Ishikawa (cell line): ENCODE results near the gene SKOR1.

Experiments used
- CEBPB ChIP-seq: IDR thresholded peaks from 2 replicates; pipeline ENCODE4 v1.6.1; 2012
- CREB1 ChIP-seq: IDR thresholded peaks from 2 replicates; pipeline ENCODE4 v1.6.1; 2012; ENCODE audit warnings: low read depth
- EGR1 ChIP-seq: IDR thresholded peaks from 2 replicates; pipeline ENCODE4 v1.6.1; 2012
- EP300 ChIP-seq: IDR thresholded peaks from 2 replicates; pipeline ENCODE4 v1.6.1; 2012; ENCODE audit warnings: borderline replicate concordance
- FOXM1 ChIP-seq: IDR thresholded peaks from 2 replicates; pipeline ENCODE4 v1.6.1; 2012; ENCODE audit warnings: low read depth, borderline replicate concordance
- NFIC ChIP-seq: IDR thresholded peaks from 2 replicates; pipeline ENCODE4 v1.6.1; 2012
- RAD21 ChIP-seq: IDR thresholded peaks from 2 replicates; pipeline ENCODE4 v1.6.1; 2012; ENCODE audit warnings: low read depth
- REST ChIP-seq: IDR thresholded peaks from 2 replicates; pipeline ENCODE4 v1.6.1; 2012; ENCODE audit warnings: low read depth, mild to moderate bottlenecking
- TAF1 ChIP-seq: IDR thresholded peaks from 2 replicates; pipeline ENCODE4 v1.6.1; 2012; ENCODE audit warnings: low read depth, mild to moderate bottlenecking
- TCF12 ChIP-seq: IDR thresholded peaks from 2 replicates; pipeline ENCODE4 v1.6.1; 2012; ENCODE audit warnings: low read depth
- TEAD4 ChIP-seq: IDR thresholded peaks from 2 replicates; pipeline ENCODE4 v1.6.1; 2012
- YY1 ChIP-seq: IDR thresholded peaks from 2 replicates; pipeline ENCODE4 v1.6.1; 2012; ENCODE audit warnings: low read depth
- ZBTB7A ChIP-seq: IDR thresholded peaks from 2 replicates; pipeline ENCODE4 v1.6.1; 2012; ENCODE audit warnings: low read depth
- TF ChIP-seq, protein P1 (sequence below): IDR thresholded peaks from 2 replicates; pipeline ENCODE4 v1.6.1; 2012
- TF ChIP-seq, protein P2 (sequence below): IDR thresholded peaks from 2 replicates; pipeline ENCODE4 v1.6.1; 2012

SKOR1 gene

DNA sequence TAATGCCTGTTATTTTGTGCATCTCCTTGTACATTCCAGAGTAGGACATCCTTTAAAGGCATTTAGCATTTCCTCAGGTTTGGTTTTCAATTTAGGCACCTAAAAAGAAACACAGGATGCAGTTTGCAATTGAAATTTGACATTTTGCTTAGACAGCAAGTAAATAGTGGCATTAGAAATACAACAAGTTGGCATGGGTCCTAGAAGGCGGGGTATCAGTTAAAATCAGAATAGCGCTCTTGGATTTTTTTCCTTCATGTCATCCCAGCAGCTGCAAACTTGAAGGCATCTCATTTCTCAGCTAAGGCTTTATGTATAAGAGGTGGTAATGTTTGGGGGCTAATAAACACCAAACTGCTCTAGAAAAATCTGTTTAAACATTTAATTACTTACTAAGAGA is 47.5 kb upstream of the SKOR1 start:
- no peak for TF ChIP-seq TAF1
- TF ChIP-seq REST, result no peak
- TF ChIP-seq, protein P1, sequence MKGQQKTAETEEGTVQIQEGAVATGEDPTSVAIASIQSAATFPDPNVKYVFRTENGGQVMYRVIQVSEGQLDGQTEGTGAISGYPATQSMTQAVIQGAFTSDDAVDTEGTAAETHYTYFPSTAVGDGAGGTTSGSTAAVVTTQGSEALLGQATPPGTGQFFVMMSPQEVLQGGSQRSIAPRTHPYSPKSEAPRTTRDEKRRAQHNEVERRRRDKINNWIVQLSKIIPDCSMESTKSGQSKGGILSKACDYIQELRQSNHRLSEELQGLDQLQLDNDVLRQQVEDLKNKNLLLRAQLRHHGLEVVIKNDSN, result no peak
- TF ChIP-seq EP300, result no peak
- no peak for TF ChIP-seq TCF12

DNA sequence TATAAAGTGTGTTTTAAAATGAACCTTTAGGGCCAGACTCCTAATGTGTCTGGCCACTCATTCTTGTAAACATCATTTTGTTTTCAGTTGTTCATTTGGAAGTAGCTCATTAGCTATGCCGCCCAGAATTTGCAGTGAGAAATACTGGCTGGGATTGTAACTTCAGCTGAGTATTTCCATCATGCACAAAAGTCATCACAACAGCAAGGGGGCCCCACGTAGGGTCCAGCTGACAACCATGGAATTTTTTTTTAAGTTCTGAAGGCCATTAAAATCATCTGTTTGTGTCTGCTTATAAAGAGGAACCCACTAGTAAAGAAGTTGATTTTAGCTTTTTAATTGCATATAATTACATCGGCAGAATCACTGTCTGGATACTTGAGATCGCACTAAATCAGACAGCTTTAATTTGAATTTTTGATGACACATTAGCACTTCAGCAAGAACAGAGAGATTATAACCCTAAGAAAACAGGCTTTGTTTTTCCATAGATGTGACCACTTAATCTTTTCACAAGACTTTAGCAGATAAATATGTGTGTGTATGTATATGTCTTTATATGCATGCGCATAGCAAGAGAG is 46.3 kb upstream of the SKOR1 start:
- no peak for TF ChIP-seq TCF12

DNA sequence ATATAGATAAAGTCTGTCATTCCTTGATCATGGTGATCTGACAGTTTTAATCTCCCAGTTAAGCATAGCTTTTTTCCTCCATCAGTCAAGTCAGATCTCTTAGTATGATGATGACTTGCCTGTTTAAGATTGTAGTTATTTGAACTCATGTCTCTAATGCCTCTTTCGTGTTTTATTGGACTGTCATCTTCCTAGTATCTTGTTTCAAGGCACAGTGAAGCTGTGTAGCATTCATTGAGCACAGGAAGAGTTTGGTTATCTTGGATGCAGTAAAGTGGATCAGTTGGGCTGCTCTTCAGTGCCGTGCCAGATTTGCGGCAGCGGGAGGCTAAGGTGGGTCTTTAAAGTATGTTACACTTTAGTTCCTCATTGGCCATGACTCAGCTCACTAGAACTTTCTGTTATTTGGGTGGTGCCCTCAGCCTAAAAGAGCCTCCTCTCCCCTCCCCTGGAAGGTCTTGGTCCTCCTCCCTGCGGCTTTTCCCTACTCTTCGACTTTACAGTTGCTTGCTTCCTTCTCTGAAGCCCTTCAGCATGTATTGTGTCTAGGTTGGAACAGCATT is 45.7 kb upstream of the SKOR1 start:
- TF ChIP-seq, protein P1, result no peak
- TF ChIP-seq EP300 (no peak), CEBPB (no peak), FOXM1 (no peak), CREB1 (no peak), TEAD4 (no peak), TAF1 (no peak), YY1 (no peak), TCF12 (no peak), RAD21 (no peak)

DNA sequence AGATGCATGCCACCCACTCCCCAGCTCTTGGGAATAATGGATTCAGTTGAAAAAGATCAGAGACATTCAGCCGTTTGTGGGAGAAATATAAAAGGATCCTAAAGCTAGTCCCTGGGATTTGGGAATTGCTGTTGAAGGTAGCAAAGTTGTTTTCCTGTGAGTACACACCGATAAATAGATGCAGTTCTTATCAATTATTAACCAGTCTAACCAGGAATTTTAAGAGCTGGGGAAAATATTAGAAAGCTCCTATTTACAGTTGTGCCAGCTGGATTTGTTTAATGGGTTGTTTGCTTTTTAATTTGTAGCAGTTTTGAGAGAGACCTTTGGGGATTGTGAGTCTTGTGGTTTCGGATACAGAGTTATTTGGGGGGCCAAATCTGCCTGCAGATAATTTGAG is 44.2 kb upstream of the SKOR1 start:
- no peak for TF ChIP-seq TCF12
- TF ChIP-seq FOXM1, result no peak

- no peak for TF ChIP-seq FOXM1
- TF ChIP-seq TEAD4, result no peak
Measured at GRCh38 chr15:67781907-67782690, 43.2 kb upstream of the SKOR1 start.

GRCh38 chr15:67782691-67782991 is 42.7 kb upstream of the SKOR1 start:
- TF ChIP-seq TEAD4, result no peak
- TF ChIP-seq, protein P1, result no peak
- TF ChIP-seq REST, result no peak
- TF ChIP-seq TAF1, result no peak
- TF ChIP-seq NFIC, result no peak
- TF ChIP-seq ZBTB7A, result no peak
- no peak for TF ChIP-seq TCF12
- TF ChIP-seq YY1, result no peak
- no peak for TF ChIP-seq RAD21
- no peak for TF ChIP-seq CEBPB
- no peak for TF ChIP-seq EGR1
- TF ChIP-seq FOXM1, result no peak
- TF ChIP-seq, protein P2, sequence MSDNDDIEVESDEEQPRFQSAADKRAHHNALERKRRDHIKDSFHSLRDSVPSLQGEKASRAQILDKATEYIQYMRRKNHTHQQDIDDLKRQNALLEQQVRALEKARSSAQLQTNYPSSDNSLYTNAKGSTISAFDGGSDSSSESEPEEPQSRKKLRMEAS, result no peak
- no peak for TF ChIP-seq EP300
